Cardiac fibroblast (primary cell): Measurements from ENCODE around the gene EBLN2.

Experiments
- DNase-seq, 2 donors: peaks; one replicate each; pipeline versions ENCODE4 v3.0.0 to v3.0.0-alpha.2; 2010; ENCODE audit warnings: low read depth in 2 of 2
- H3K4me3 ChIP-seq, 2 donors: replicated peaks in 1 of 2; 1 replicate in 1 of 2; 2 replicates in 1 of 2; pipeline ENCODE4 v1.5.1; 2011; ENCODE audit warnings: low read depth in 2 of 2, low read length in 2 of 2, mild to moderate bottlenecking in 2 of 2, moderate library complexity in 1 of 2
- CTCF ChIP-seq: IDR thresholded peaks from one replicate; pipeline ENCODE4 v1.5.1; 2011; ENCODE audit warnings: low read depth, mild to moderate bottlenecking, low read length, inconsistent platforms

The EBLN2 gene

DNA sequence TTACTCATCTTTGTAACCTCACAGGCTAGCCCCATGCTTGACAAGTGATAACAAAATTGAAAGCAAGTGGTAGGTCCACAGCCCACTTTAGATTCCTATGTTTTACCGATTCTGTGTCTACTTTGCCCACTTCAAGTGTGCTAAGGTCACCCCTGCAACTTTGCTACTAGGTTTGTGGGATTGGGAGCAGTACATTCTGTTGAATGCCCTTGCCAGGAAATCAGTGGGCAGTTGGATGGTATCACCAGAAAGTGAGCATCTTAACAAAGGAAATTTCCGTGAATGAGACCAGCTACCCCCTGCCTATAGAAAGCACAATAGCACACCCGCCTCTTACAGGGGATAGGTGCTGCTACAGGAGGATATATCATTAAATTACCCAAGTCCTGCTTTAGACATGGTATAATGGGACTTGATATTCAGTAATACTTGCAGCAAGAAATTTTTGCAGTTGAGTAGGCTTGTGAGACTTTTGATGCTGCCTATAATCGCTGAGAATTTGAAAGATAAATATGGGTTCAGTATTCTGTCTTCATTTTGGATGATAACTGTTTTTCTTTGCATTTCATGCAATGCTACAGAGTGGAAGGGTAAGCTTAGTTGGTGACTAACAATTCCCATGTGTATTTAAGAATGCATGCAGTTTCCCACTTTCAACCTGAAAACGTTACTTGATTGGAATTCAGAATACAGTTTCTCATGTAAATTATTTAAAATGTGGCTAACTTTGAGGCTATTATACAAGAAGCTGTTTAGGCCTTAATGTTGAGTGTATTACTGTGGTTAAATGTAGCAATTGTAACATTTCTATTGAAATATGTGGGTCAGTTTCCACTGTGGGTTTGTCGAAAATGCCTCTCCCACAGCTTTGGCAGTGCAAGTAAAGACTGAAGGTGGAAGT lies 9.5 kb downstream of the EBLN2 start:
- H3K4me3 ChIP-seq, result no peak overlapping the region
- peak; percentile 66 to 90 for DNase-seq

GRCh38 chr3:73071952-73072351 lies 10.5 kb downstream of the EBLN2 start:
- DNase-seq, result no peak
- no peak overlapping the region for H3K4me3 ChIP-seq
- no peak for TF ChIP-seq CTCF

More for the DNA sequence above, 9.5 kb downstream of the EBLN2 start:
- TF ChIP-seq CTCF, result no peak

DNA sequence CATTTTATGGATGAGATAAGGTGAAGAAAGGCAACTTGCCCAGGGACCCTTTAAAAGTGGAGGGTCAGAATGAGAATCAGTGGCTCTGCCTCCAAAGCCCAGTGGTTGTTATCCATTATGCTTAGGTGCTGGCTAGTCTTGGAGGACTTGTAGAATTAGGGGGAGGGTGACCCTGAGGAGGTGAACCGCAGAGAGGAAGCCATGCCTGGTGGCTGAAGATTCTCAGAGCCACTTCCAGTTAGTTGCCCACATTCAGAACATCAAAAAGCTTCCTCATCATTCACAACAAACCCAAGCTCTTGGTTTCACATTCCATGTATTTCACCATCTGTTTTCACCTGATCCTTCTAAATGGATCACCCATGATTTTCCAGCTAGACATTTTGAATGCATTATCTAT lies 11.2 kb downstream of the EBLN2 start:
- no peak for TF ChIP-seq CTCF
- no peak overlapping the region for H3K4me3 ChIP-seq
- no peak for DNase-seq

DNA sequence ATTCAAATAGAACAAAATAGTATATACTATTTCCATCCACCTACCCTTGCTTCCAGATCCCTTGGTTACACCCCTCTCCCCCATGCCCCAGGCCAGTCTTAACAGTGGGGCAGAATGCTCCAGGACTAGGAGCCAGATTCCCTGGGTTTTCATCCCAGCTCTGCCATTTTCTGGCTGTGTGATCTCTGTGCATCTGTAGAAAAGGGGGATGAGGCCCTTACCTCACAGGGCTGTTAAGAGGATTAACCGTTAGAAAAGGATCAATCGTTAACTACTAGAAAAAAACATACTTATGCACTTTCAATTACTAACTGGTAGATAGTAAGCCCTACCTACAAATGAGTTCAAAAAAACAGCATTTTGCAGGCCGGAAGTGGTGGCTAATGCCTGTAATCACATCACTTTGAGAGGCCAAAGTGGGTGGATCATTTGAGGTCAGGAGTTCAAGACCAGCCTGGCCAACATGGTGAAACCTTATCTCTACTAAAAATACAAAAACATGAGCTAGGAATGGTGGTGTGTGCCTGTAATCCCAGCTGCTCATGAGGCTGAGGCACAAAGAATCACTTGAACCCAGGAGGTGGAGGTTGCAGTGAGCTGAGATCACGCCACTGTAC lies 11.7 kb downstream of the EBLN2 start:
- no peak for TF ChIP-seq CTCF
- peak in 1 of 2 donors; percentile 27 for DNase-seq
- H3K4me3 ChIP-seq, result no peak overlapping the region

GRCh38 chr3:73074781-73075180 lies 13.3 kb downstream of the EBLN2 start:
- H3K4me3 ChIP-seq, result no peak overlapping the region
- TF ChIP-seq CTCF, result no peak
- DNase-seq, result no peak

GRCh38 chr3:73080216-73080966 lies 18.9 kb downstream of the EBLN2 start:
- H3K4me3 ChIP-seq, result no peak overlapping the region
- DNase-seq, result no peak
- no peak for TF ChIP-seq CTCF
